GM21717 (cell line): ENCODE data around the gene DBNDD1.

Experiments used
- ATAC-seq: cut with Tn5 transposase; IDR thresholded peaks from one replicate; pipeline ENCODE4 v1.9.1; 2021; ENCODE audit warnings: mild to moderate bottlenecking, moderate library complexity; ENCODE audit not compliant: unreplicated experiment

DBNDD1 gene

GRCh38 chr16:89965447-89966225 lies 53.6 kb downstream of the DBNDD1 start:
- ATAC-seq: no peak

GRCh38 chr16:89964201-89964600 lies 55.1 kb downstream of the DBNDD1 start:
- no peak for ATAC-seq

DNA sequence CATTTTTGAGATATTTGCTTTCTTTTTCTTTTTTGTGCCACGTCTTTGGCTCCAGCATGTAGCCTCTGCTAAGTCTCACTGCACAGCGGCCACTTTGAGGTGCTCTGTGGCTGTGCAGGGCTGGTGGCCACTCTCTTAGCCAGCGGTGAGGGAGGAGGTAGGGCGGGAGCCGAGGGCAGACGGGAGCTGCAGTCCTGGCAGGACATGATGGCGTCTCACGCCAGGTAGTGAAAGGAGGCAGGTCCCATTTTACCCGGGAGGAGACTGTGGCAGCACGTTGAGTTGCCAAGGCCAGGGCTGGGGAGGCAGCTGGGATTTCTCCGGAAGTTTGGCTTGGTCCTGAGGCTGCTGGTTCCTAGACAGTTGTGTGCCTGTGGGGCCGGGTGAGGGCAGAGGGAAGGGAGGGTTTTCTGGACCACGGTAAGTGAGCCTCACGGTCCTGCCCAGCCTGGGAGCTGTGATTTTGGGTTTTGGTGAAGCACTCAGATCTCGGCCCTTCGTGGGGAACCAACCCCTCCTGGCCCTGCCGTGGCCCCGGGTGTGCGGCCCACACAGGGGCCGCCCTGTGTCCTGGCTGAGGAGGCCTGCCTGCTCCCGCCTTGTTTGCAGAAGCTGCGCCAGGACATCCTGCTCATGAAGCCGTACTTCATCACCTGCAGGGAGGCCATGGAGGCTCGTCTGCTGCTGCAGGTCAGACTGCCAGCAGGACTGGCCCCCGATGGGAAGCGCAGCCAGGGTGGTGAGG lies 56.3 kb downstream of the DBNDD1 start:
- ATAC-seq: no peak

GRCh38 chr16:89961920-89962319 lies 57.3 kb downstream of the DBNDD1 start:
- no peak for ATAC-seq

- no peak for ATAC-seq
Measured at GRCh38 chr16:89960966-89961365, 58.3 kb downstream of the DBNDD1 start.

GRCh38 chr16:89958596-89958995 lies 60.7 kb downstream of the DBNDD1 start:
- ATAC-seq: no peak

GRCh38 chr16:89958068-89958467 lies 61.2 kb downstream of the DBNDD1 start:
- ATAC-seq: no peak

DNA sequence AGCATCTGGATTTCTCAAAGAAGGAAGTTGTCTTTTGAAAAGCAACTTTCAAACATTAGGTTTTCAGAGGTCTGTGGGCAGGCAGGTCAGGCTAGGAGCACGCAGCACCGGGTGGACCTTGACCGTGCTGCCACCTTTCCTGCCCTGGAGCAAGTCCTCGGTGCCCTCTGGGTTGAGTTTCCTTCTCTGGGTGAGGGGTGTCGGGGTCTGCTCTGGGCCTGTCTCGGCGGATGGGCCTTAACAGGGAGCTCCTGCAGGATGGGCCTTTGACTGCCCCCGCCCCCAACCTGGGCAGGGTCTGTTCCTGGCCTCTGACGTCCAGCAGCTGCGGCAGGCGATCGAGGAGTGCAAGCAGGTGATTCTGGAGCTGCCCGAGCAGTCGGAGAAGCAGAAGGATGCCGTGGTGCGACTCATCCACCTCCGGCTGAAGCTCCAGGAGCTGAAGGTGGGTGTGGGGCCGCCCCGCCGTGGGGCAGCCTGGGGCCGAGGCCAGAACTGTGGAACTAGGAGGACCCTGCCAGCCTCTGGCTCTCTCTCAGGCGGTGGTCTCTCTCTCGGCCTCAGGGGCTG lies 62.0 kb downstream of the DBNDD1 start:
- no peak for ATAC-seq

- no peak for ATAC-seq
Measured at GRCh38 chr16:89956505-89957215, 62.6 kb downstream of the DBNDD1 start.

GRCh38 chr16:89955001-89955685 lies 64.1 kb downstream of the DBNDD1 start:
- ATAC-seq: no peak
